NCI-H2081 treated with DMSO at 0.1 percent for 48 hours (cell line): ENCODE results near the gene GOLGA2.
A peak's percentile ranks its signal among the peaks of the same experiment; 100 is the strongest.

Experiments used
- DNase-seq: peaks from one replicate; lab custom pipeline; 2025; lab: John Stamatoyannopoulos, UW

GOLGA2 gene

GRCh38 chr9:128275198-128276007, at the start of gene GOLGA2:
Gene GOLGA2, minus strand, starts transcription at chr9:128276007. Its CDS starts 31 bp downstream, at chr9:128275976.
- DNase-seq, result no peak

- no peak for DNase-seq
Measured at GRCh38 chr9:128324401-128324800, 48.6 kb upstream of the GOLGA2 start.

- DNase-seq, result no peak
Measured at GRCh38 chr9:128323791-128324190, 48.0 kb upstream of the GOLGA2 start.

GRCh38 chr9:128323212-128323730, 47.5 kb upstream of the GOLGA2 start:
- DNase-seq, result no peak

GRCh38 chr9:128322404-128323211, 46.8 kb upstream of the GOLGA2 start, which contains the start of the genes COQ4 and TRUB2:
Gene COQ4, plus strand, starts transcription at chr9:128322839. Its CDS starts 20 bp downstream, at chr9:128322859.
Gene TRUB2, minus strand, starts transcription at chr9:128322447. Its CDS starts 39 bp downstream, at chr9:128322408.
- DNase-seq, result peak; percentile 69

- DNase-seq, result peak; percentile 51
Measured at GRCh38 chr9:128321879-128322403, 46.1 kb upstream of the GOLGA2 start.

- DNase-seq, result no peak
Measured at GRCh38 chr9:128321343-128321742, 45.5 kb upstream of the GOLGA2 start.

GRCh38 chr9:128317629-128318028, 41.8 kb upstream of the GOLGA2 start:
- DNase-seq, result no peak

GRCh38 chr9:128316421-128316820, 40.6 kb upstream of the GOLGA2 start:
- DNase-seq, result no peak

- DNase-seq, result no peak
Measured at GRCh38 chr9:128314697-128315096, 38.9 kb upstream of the GOLGA2 start.

GRCh38 chr9:128310461-128310860, 34.7 kb upstream of the GOLGA2 start:
- DNase-seq, result no peak

GRCh38 chr9:128309551-128309950, 33.7 kb upstream of the GOLGA2 start:
- DNase-seq, result no peak

- DNase-seq, result no peak
Measured at GRCh38 chr9:128304971-128305288, 29.1 kb upstream of the GOLGA2 start.

GRCh38 chr9:128304136-128304970, 28.5 kb upstream of the GOLGA2 start:
- DNase-seq, result no peak

- DNase-seq, result no peak
Measured at GRCh38 chr9:128298535-128299482, 23.0 kb upstream of the GOLGA2 start.

GRCh38 chr9:128297221-128297773, 21.5 kb upstream of the GOLGA2 start:
- no peak for DNase-seq

GRCh38 chr9:128296340-128297220, 20.8 kb upstream of the GOLGA2 start:
- DNase-seq, result no peak

- DNase-seq, result no peak
Measured at GRCh38 chr9:128294142-128294541, 18.3 kb upstream of the GOLGA2 start.

GRCh38 chr9:128293091-128293490, 17.3 kb upstream of the GOLGA2 start:
- no peak for DNase-seq
